Endodermal cell (in vitro differentiated cells): ENCODE results near the gene MRAS. TPM values are rescaled to one million over a fixed set of nuclear protein-coding genes. Genes with fewer than 3 reads are reported as not detected.

ENCODE experiments used
- DNase-seq: peaks from one replicate; pipeline ENCODE4 v3.0.0-alpha.2; 2017
- H3K27ac ChIP-seq: 2 replicates; pipeline ENCODE4 v1.5.1; 2013; ENCODE audit warnings: mild to moderate bottlenecking, low read depth, low read length, moderate library complexity
- H3K27me3 ChIP-seq: 2 replicates; pipeline ENCODE4 v1.6.1; 2013; ENCODE audit warnings: mild to moderate bottlenecking, low read length, moderate library complexity; ENCODE audit not compliant: insufficient read depth, control insufficient read depth, poor library complexity, severe bottlenecking
- H3K36me3 ChIP-seq: 2 replicates; pipeline ENCODE4 v1.7.0; 2013; ENCODE audit warnings: mild to moderate bottlenecking, low read length, moderate library complexity; ENCODE audit not compliant: control insufficient read depth, insufficient read depth
- H3K4me1 ChIP-seq: one replicate; pipeline ENCODE4 v1.7.0; 2013; ENCODE audit warnings: low read length; ENCODE audit not compliant: control insufficient read depth, insufficient read depth
- H3K4me3 ChIP-seq: 2 replicates; pipeline ENCODE4 v1.5.1; 2013; ENCODE audit warnings: mild to moderate bottlenecking, low read length, moderate library complexity
- H3K9ac ChIP-seq: 2 replicates; pipeline ENCODE4 v1.6.1; 2013; ENCODE audit warnings: mild to moderate bottlenecking, low read length, moderate library complexity; ENCODE audit not compliant: poor library complexity, severe bottlenecking; ENCODE audit errors: extremely low read depth
- H3K9me3 ChIP-seq: 2 replicates; pipeline ENCODE4 v1.6.1; 2013; ENCODE audit warnings: mild to moderate bottlenecking, low read length, moderate library complexity; ENCODE audit not compliant: control insufficient read depth
- H3K27ac Mint-ChIP-seq: 2 replicates; pipeline ENCODE4 v1.8.0; 2020; ENCODE audit warnings: mixed read lengths
- H3K27me3 Mint-ChIP-seq: 2 replicates; pipeline ENCODE4 v1.8.0; 2021; ENCODE audit warnings: mild to moderate bottlenecking, mixed read lengths; ENCODE audit not compliant: insufficient read depth
- H3K36me3 Mint-ChIP-seq: 2 replicates; pipeline ENCODE4 v1.8.0; 2020; ENCODE audit warnings: low read depth, mixed read lengths
- H3K4me1 Mint-ChIP-seq: 2 replicates; pipeline ENCODE4 v1.8.0; 2020; ENCODE audit warnings: mixed read lengths
- H3K4me3 Mint-ChIP-seq: 2 replicates; pipeline ENCODE4 v1.8.0; 2020; ENCODE audit warnings: mild to moderate bottlenecking, moderate library complexity, mixed read lengths
- H3K9me3 Mint-ChIP-seq: 2 replicates; pipeline ENCODE4 v1.8.0; 2020; ENCODE audit warnings: mild to moderate bottlenecking, mixed read lengths
- WGBS, 2 experiments: methylation state at CpG; one replicate each; pipeline versions ENCODE4 v1.1.5 to v1.1.7; 2013; ENCODE audit warnings: missing lambda C conversion rate in 2 of 2, mixed read lengths in 1 of 2; ENCODE audit not compliant: insufficient coverage in 1 of 2, insufficient read length in 1 of 2; 5-methylcytosine and 5-hydroxymethylcytosine counted together
- total RNA-seq, 2 donors: library from RNA; stranded (reverse); fragmentation: NEBNext Ultra II Directional in 1 of 2; extraction: Animal tissue kit (Norgen Biotek cat#: 25700) in 1 of 2; gene quantifications; 2 replicates in 1 of 2; 3 replicates in 1 of 2; pipeline ENCODE4 v1.2.1, GENCODE V29; 2021
- TF ChIP-seq, protein P1 (sequence below): fragments of 200-600 bp; sonication (generic); conservative IDR thresholded peaks from 2 replicates; pipeline ENCODE4 v1.5.0; 2021; ENCODE audit warnings: antibody characterized with exemption, mild to moderate bottlenecking

The MRAS gene
- total RNA-seq, 2 donors from 2014 or later, result 12.8 to 16.1 TPM

GRCh38 chr3:138418601-138419206 lies 70.3 kb downstream of the MRAS start:
- Mint-ChIP-seq H3K36me3 (no peaks in the 10 kb centered on the region), H3K27ac (no peak overlapping the region)
- TF ChIP-seq, protein P1, sequence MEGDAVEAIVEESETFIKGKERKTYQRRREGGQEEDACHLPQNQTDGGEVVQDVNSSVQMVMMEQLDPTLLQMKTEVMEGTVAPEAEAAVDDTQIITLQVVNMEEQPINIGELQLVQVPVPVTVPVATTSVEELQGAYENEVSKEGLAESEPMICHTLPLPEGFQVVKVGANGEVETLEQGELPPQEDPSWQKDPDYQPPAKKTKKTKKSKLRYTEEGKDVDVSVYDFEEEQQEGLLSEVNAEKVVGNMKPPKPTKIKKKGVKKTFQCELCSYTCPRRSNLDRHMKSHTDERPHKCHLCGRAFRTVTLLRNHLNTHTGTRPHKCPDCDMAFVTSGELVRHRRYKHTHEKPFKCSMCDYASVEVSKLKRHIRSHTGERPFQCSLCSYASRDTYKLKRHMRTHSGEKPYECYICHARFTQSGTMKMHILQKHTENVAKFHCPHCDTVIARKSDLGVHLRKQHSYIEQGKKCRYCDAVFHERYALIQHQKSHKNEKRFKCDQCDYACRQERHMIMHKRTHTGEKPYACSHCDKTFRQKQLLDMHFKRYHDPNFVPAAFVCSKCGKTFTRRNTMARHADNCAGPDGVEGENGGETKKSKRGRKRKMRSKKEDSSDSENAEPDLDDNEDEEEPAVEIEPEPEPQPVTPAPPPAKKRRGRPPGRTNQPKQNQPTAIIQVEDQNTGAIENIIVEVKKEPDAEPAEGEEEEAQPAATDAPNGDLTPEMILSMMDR, result no peak

DNA sequence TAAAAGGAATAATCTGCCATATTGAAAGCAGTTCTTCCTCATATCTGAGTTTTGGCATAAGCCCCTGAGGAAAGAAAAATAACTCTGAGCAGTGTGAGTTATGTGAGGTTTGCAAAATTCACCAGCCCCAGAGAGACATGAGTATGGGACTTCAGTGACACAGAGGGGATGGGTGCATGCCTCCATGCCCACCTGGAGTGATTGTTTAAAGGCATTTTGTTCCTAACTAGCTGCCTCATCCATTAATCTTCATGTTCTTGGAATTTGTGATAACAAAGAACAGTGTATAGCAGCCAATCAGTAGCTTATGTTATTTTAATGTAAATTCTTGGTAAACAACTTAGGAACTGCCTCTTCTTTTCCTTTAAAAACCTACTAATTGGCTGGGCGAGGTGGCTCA lies 74.9 kb downstream of the MRAS start:
- WGBS, 2 experiments, result 87% methylated on average over 1 of the region's 1 CpG; no CpG with 5 or more reads in 1 of the 2 experiments
- no peak overlapping the region for H3K27ac ChIP-seq
- no peaks in the 10 kb centered on the region for H3K27me3 ChIP-seq
- H3K4me3 ChIP-seq, result no peak overlapping the region
- H3K9me3 ChIP-seq, result peaks cover 12% of the 10 kb centered on the region
- peak; percentile 22 for DNase-seq
- H3K4me1 ChIP-seq, result no peaks in the 10 kb centered on the region
- H3K36me3 Mint-ChIP-seq, result no peaks in the 10 kb centered on the region
- peaks cover 23% of the 10 kb centered on the region for H3K9me3 Mint-ChIP-seq
- H3K4me1 Mint-ChIP-seq, result no peaks in the 10 kb centered on the region
- H3K9ac ChIP-seq, result no peak overlapping the region
- no peak overlapping the region for H3K4me3 Mint-ChIP-seq
- H3K27me3 Mint-ChIP-seq, result no peaks in the 10 kb centered on the region
- H3K27ac Mint-ChIP-seq, result no peak overlapping the region
- H3K36me3 ChIP-seq, result no peaks in the 10 kb centered on the region
- TF ChIP-seq, protein P1, result no peak

More at GRCh38 chr3:138418601-138419206, 70.3 kb downstream of the MRAS start:
- Histone ChIP-seq H3K36me3 (no peaks in the 10 kb centered on the region), H3K9me3 (peaks cover 12% of the 10 kb centered on the region), H3K9ac (no peak overlapping the region), H3K27me3 (peaks cover 7% of the 10 kb centered on the region), H3K27ac (no peak overlapping the region), H3K4me3 (no peak overlapping the region), H3K4me1 (no peaks in the 10 kb centered on the region)
- DNase-seq, result no peak
- H3K9me3 Mint-ChIP-seq, result peaks cover 21% of the 10 kb centered on the region
- 92% methylated on average over 5 of the region's 5 CpGs; no CpG with 5 or more reads in 1 of the 2 experiments for WGBS, 2 experiments
- no peaks in the 10 kb centered on the region for H3K4me1 Mint-ChIP-seq
- no peaks in the 10 kb centered on the region for H3K27me3 Mint-ChIP-seq
- no peak overlapping the region for H3K4me3 Mint-ChIP-seq

DNA sequence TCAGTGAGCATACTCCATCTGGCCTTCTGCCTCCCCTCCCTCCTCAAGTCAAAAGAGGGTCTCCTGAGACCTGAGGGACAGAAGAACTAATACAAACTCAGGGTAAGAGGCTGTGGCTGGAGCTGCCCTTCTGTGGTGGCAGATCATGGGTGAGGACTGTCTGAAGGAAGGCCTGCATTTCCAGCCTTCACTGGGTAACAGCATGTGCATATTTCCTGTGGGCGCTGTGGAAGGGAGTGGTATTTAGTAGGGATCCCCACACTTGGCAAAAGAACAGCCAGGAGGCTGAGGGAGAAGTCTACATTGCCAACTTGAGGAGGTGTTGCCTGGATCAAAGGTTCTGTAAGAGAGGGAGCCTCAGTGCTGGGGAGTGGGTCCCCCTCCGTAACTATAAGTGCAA lies 75.9 kb downstream of the MRAS start:
- 93% methylated on average over 2 of the region's 2 CpGs; no CpG with 5 or more reads in 1 of the 2 experiments for WGBS, 2 experiments
- Mint-ChIP-seq H3K27ac (no peak overlapping the region), H3K4me3 (no peak overlapping the region), H3K27me3 (peaks cover 2% of the 10 kb centered on the region), H3K4me1 (no peaks in the 10 kb centered on the region), H3K9me3 (peaks cover 22% of the 10 kb centered on the region), H3K36me3 (no peaks in the 10 kb centered on the region)
- TF ChIP-seq, protein P1, result no peak
- no peak overlapping the region for H3K9ac ChIP-seq
- no peak overlapping the region for H3K27ac ChIP-seq
- H3K4me1 ChIP-seq, result no peaks in the 10 kb centered on the region
- peaks cover 12% of the 10 kb centered on the region for H3K9me3 ChIP-seq
- H3K27me3 ChIP-seq, result no peaks in the 10 kb centered on the region
- DNase-seq, result no peak
- H3K4me3 ChIP-seq, result no peak overlapping the region
- H3K36me3 ChIP-seq, result no peaks in the 10 kb centered on the region
